IPS DF 19.7 (cell line): Measurements from ENCODE around the gene COL4A2.
"Not testable (repeated sequence)": the region's sequence is repeated elsewhere in the genome, so short reads cannot be mapped to it uniquely, and the experiment has no call there.

Experiments
- DNase-seq: peaks from one replicate; pipeline ENCODE4 v3.0.0-alpha.2; 2013; ENCODE audit warnings: low read depth, low spot score

COL4A2 gene

GRCh38 chr13:110379905-110380341 lies 72.8 kb downstream of the COL4A2 start:
- DNase-seq, result no peak

GRCh38 chr13:110380359-110381028 lies 73.4 kb downstream of the COL4A2 start:
- no peak for DNase-seq

GRCh38 chr13:110381029-110381360 lies 73.9 kb downstream of the COL4A2 start:
- DNase-seq, result no peak

- no peak for DNase-seq
Observed at GRCh38 chr13:110382229-110382628, 75.1 kb downstream of the COL4A2 start.

- DNase-seq, result no peak
Observed at GRCh38 chr13:110382830-110383229, 75.7 kb downstream of the COL4A2 start.

GRCh38 chr13:110387451-110388107 lies 80.5 kb downstream of the COL4A2 start:
- no peak for DNase-seq

- no peak for DNase-seq
Observed at GRCh38 chr13:110388108-110388943, 81.2 kb downstream of the COL4A2 start.

GRCh38 chr13:110390567-110390966 lies 83.5 kb downstream of the COL4A2 start:
- no peak for DNase-seq

GRCh38 chr13:110391273-110391672 lies 84.2 kb downstream of the COL4A2 start:
- DNase-seq, result no peak

GRCh38 chr13:110392510-110393240 lies 85.6 kb downstream of the COL4A2 start:
- DNase-seq, result no peak

- no peak for DNase-seq
Observed at GRCh38 chr13:110393761-110394160, 86.7 kb downstream of the COL4A2 start.

GRCh38 chr13:110394371-110394841 lies 87.3 kb downstream of the COL4A2 start:
- no peak for DNase-seq

GRCh38 chr13:110395616-110396015 lies 88.5 kb downstream of the COL4A2 start:
- DNase-seq, result not testable (repeated sequence)

- DNase-seq, result no peak
Observed at GRCh38 chr13:110396476-110396875, 89.4 kb downstream of the COL4A2 start.

GRCh38 chr13:110396913-110397381 lies 89.9 kb downstream of the COL4A2 start:
- DNase-seq, result no peak

GRCh38 chr13:110397436-110398115 lies 90.5 kb downstream of the COL4A2 start:
- DNase-seq, result no peak

GRCh38 chr13:110398564-110399507 lies 91.8 kb downstream of the COL4A2 start:
- DNase-seq, result no peak

- no peak for DNase-seq
Observed at GRCh38 chr13:110399801-110400200, 92.7 kb downstream of the COL4A2 start.

GRCh38 chr13:110400786-110401533 lies 93.9 kb downstream of the COL4A2 start:
- no peak for DNase-seq
